HG02678 (cell line): ENCODE measurements around the gene LRRIQ1.

Source experiments
- ATAC-seq: cut with Tn5 transposase; IDR thresholded peaks from one replicate; pipeline ENCODE4 v1.9.1; 2021; ENCODE audit warnings: mild to moderate bottlenecking, moderate library complexity; ENCODE audit not compliant: unreplicated experiment

The LRRIQ1 gene

DNA sequence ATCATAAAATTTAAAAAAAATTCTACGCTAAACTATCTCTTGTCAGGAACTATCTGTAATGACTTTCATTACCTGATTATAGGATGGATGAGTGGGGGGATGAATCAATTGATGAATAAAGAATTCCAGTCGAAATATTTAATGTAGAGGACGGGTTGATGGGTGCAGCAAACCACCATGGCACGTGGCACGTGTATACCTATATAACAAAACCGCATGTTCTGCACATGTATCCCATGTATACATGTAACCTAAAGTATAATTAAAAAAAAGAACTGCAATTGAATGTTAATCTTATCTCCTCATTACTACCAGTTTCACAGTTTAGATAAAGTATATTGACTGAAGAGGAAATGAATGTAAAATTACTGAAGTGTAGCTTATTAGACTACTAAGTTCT lies 23.4 kb downstream of the LRRIQ1 start:
- ATAC-seq: no peak

GRCh38 chr12:85060916-85061315 lies 24.8 kb downstream of the LRRIQ1 start:
- no peak for ATAC-seq

DNA sequence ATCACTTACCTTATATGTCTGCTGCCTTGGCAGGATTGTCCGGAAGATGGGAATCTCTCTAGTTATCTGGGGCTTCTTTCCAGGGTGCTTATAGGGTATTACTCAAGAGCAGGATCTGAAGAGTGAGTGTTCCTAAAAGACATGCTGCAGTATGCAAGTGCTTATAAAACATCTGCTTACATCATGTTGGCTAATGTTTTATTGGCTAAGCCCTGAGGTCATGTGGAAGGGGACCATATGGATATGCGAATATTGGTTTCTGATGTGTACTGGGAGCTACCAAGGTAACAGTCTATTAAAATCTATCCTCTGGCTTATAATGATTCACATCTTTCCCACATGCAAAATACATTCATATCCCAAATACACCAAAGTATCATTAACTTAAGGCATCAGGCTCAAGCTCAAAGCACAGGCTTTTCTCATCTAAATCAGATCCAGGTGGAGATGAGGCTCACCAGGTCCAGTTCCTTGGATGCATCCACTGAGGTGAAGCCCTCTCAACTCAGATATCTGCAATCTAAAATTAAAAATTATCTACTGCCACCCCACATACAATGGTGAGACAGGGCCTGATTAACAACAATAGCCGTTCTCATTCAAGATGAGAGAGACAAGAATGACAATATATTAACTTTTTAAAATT lies 29.8 kb downstream of the LRRIQ1 start:
- ATAC-seq: no peak

DNA sequence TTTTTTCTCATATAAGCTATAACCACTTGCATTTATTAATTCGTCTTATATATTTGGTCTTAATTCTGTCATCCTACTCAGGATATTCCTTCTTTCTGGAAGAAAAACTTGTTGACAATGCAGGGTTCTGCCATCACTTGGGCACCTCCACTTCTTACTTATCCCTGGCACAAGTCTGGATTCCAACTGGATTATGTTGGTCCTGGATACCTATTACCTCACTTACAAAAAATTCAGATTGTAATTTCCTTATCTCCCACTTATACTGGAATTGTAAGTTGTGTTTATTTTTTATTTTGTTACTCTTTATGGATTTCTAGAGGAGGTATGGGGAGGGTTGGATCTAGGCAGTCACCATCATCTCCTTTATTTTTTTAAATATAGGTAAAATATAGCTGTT lies 36.7 kb downstream of the LRRIQ1 start:
- no peak for ATAC-seq

DNA sequence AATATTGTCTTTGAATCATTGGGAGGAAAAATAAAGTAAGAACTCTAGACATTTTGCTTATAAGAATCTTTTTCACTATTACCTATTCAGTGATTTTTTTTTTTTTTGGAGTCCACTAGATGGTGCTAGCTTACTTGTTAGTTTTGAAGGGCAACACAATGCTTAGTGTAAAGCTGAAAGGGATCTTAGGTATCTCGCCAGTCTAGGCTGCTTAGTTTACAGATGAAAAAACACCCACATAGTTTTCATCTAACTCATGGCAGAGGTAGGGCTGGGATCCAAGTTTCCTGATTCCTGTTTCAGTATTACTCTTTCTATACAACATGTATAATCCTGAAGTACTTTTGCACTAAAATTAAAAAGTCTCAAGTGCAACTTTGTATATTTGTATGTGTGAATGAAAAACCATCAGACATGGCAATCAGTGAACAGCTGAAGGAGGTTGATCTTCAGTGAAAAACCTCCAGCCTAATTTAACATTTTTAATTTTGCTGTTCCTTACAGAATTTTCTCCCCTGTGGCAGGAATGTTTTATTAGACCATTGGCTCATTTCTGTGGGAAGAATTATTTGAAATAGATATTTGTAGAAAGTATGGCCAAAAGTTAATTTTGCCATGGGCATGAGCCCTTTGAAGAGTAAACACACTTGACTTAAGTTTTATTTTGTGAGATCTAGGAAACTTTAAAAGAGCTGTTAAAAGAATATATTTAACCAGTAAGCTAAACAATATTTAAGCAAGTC lies 40.7 kb downstream of the LRRIQ1 start:
- ATAC-seq: peak; percentile 69

GRCh38 chr12:85085066-85085465 lies 48.9 kb downstream of the LRRIQ1 start:
- ATAC-seq: no peak

DNA sequence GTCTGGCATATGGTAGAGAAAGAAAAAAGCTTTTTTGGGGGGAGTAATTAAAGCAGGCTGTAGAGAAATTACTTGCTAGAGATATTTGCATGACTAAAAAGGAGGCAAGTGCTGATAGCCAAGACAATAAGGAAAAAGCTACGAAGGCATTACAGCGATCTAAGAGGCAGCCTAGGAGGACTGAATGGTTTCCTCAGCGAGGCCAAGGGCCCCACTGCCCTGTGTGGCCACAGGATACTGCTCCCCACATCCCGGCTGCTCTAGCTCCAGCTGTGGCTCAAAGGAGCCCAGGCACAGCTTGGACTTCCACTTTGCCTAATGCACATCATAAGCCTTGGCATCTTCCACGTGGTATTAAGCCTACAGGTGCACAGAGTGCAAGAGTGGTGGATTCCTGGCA lies 53.6 kb downstream of the LRRIQ1 start:
- ATAC-seq: no peak

GRCh38 chr12:85092814-85093370 lies 56.7 kb downstream of the LRRIQ1 start:
- ATAC-seq: no peak

DNA sequence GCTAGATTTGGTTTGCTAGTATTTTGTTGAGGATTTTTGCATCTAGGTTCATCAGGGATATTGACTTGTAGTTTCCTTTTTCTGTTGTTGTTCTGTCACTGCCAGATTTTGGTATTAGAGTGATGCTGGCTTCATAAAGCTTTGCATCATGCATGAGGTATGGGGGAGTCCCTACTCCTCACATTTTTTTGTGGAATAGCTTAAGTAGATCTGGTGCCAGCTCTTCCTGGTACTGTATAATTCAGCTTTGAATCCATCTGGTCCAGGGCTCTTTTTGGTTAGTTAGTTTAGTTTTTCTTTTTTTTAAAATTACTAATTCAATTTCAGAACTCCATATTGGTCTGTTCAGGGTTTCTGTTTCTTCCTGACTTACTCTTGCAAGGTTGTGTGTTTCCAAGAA lies 59.4 kb downstream of the LRRIQ1 start:
- no peak for ATAC-seq

- no peak for ATAC-seq
Observed at GRCh38 chr12:85130646-85131045, 94.5 kb downstream of the LRRIQ1 start.

GRCh38 chr12:85138833-85139232 lies 102.7 kb downstream of the LRRIQ1 start:
- no peak for ATAC-seq

GRCh38 chr12:85147331-85147730 lies 111.2 kb downstream of the LRRIQ1 start:
- ATAC-seq: no peak

DNA sequence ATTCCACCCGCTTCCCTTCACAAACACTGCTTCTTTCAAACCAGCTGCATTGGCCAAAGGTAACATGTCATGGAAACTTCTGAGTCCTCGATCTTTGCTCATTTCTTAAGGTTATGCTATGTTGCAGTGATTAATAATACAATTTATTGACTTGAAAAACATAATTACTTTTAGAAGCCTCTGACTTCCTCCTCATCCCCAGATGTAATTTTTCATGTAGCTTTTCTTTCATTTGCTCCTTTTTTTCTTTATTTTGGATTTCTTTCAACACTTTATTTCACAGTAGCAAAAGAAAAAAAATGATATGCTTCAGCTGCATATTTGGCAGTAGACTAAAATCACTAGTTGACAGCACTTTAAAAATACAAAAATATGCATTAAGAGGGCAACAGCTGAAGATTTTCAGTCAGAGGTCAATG lies 116.2 kb downstream of the LRRIQ1 start:
- ATAC-seq: no peak

DNA sequence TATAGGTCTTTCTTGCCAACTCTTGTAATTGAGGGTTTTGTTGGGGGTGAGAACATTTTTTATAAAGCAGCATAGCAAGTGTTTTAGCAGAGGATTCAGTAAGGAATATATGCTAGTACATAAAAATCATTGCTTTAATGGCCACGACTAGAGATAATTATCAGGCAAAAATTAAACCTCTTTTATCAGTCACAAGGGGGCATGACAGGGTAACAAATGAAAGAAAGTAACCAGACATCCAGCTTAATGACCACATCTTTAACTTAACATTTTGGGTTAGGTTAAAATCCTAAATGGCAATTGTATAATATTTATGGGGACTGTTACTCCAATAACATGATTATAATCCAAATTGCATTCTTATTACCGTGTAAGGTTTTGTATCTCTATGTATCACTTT lies 119.6 kb downstream of the LRRIQ1 start:
- no peak for ATAC-seq

DNA sequence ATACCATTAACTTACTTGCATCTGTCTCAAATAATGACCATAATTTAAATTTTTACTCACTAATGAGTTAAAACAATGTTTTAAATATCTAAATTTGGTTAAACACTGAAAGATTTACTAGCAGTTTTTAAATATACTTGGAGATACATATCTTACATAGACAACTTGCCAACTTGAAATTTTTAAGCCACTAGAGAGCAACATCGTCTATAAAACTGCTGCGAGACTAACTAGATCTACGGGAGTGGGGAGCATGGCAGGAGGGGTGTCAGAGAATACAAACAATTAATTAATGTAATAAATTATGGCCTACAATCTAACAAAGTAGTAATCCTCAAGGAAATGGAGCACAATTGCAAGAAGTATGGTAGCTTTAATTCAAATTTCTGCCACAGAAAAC lies 120.4 kb downstream of the LRRIQ1 start:
- ATAC-seq: no peak

DNA sequence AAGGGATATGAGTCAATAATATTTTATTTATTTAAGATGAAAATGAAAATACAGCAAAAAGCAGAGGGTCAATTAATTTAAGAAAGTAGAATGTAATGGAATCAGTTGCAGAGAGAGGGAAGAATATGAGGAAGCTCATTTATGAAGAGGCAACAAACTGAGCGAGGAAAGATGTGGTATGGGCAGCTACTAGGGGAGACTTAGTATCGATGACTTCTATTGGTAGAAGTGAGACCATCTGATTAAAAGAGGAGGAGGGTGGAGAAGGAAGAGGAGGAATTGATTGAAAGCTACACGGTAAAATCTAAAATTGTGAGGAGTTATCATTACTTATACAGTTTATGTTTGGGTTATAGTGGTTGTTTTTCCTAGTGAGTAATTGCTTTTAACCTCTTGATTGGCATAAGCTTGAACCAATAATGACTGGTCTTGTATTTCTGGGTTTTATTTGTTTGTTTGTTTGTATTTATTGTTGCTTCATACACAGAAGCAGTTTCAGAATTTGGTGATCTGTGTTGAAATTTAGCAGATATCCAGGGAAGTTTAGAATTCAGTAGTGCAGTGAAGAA lies 121.0 kb downstream of the LRRIQ1 start:
- ATAC-seq: no peak

DNA sequence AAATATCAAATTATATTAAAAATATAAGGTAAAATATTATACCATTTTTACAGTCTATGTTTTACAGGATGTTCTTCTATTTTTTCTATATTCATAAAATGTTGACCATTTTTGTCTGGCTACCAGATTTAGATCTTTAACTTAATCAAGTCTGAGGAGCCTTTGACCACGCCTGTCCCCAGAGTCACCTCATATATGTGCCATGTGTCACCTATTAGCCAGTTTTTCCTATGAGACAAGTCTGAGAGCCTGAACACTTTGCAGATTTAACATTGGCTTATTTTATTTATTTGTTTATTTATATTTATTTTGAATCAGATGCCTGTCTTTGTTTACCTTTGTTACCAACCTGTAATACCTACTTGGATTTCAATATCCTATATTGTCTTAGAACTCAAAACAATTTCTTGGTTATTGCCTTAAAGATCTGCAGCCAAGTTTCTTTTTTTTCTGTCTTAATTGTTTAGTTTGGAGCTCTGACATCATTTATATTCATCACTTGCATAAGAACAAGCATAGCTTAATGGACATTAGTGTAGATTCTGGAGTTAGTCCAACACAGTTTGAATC lies 127.7 kb downstream of the LRRIQ1 start:
- ATAC-seq: no peak

DNA sequence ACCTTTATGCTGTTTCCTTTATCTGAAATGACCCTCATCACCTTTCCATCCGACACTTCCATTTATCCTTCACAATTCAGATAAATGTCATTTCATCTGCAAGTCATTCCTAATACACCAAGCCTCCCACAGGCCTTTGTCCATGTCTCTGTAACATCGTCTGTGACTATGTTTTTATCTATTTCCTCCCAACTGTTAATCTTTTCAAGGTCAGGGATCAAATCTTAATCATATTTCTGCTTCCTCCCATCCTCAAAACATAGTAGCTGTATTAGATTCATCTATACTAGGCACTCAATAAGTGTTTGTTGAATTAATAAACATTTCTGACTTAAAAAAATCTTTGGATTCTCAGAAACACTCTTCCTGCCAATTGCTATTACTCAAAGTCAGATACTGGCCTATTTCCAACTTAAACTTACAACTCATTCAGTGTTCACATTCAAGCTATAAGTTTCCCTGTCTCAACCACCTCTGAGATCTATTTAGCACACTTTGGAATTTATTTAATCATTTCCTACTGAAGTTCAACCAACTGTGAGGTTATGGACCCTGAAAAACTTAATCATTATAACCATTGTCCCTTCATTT lies 143.6 kb downstream of the LRRIQ1 start:
- no peak for ATAC-seq

DNA sequence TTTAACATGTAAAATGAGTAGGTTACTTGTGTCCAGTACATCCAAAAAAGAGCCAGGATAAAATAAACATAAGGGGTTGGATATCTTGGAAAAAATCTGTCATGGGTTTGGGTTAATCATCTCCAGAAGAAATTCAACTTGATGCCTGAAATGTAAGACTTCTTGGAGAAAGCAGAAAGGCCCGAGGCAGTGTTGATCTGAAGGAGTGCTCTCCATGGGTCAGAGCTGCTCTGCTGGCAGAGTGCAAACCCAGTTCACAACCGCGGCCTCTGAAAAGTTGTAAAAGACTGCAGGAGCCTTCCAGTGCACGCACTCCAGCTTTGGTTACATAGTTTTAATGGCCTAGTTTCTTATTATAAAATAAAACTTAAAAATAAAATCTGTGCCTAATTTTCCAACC lies 146.5 kb downstream of the LRRIQ1 start:
- no peak for ATAC-seq

GRCh38 chr12:85183855-85184254 lies 147.7 kb downstream of the LRRIQ1 start:
- ATAC-seq: no peak

GRCh38 chr12:85186236-85186635 lies 150.1 kb downstream of the LRRIQ1 start:
- no peak for ATAC-seq
